Activated naive CD4-positive, alpha-beta T cell treated with anti-CD3 and anti-CD28 coated beads, Interleukin-2, amount 10 ng/mL, durations not matched to agents 5 hours and 36 hours (primary cell): ENCODE data around the gene HCRTR1. TPM values are rescaled to one million over a fixed set of nuclear protein-coding genes. Genes with fewer than 3 reads are reported as not detected.

Experiments used
- total RNA-seq, 2 experiments: library from RNA; stranded (reverse); gene quantifications; one replicate each; pipeline ENCODE4 v1.2.3, GENCODE V29; 2021

HCRTR1 gene
- total RNA-seq, result not detected

GRCh38 chr1:31617218-31617915 is at the start of gene HCRTR1:
TSS of gene HCRTR1 (plus strand) at chr1:31617689. CDS start at chr1:31619193, 1,504 bp downstream.

GRCh38 chr1:31576201-31576669 is 41.3 kb upstream of the HCRTR1 start, which contains the start of gene TINAGL1:
TSS of gene TINAGL1 (plus strand) at chr1:31576515. CDS start at chr1:31577149, 634 bp downstream.

GRCh38 chr1:31644560-31645273 is 27.2 kb downstream of the HCRTR1 start, which contains the start of gene PEF1:
TSS of gene PEF1 (minus strand) at chr1:31644876. CDS start at chr1:31644864, 12 bp downstream.

Other genes with a start within 250 kb of the HCRTR1 start
- not detected for gene FABP3, start 244.6 kb upstream of the HCRTR1 start, total RNA-seq
- gene SERINC2, start 204.5 kb upstream of the HCRTR1 start, total RNA-seq, result not detected
- not detected for gene TINAGL1, start 41.2 kb upstream of the HCRTR1 start, total RNA-seq
- 10 to 100 TPM; 51.2 to 51.8 TPM for gene PEF1, start 27.2 kb downstream of the HCRTR1 start, total RNA-seq
- gene COL16A1, start 86.3 kb downstream of the HCRTR1 start, total RNA-seq, result not detected
- gene ADGRB2, start 146.7 kb downstream of the HCRTR1 start, total RNA-seq, result under 1 TPM; 0.20 to 0.39 TPM
- not detected for gene SPOCD1, start 198.3 kb downstream of the HCRTR1 start, total RNA-seq